GM12872 (cell line): Measurements from ENCODE around the gene DCDC2C.

Source experiments
- TF ChIP-seq, protein P1 (sequence below): IDR thresholded peaks from 3 replicates; pipeline ENCODE4 v1.5.1; 2011; ENCODE audit warnings: low read depth, mild to moderate bottlenecking, low read length, moderate library complexity; ENCODE audit not compliant: insufficient read depth

Gene DCDC2C

GRCh38 chr2:3751251-3751650 lies 47.9 kb downstream of the DCDC2C start:
- TF ChIP-seq, protein P1, sequence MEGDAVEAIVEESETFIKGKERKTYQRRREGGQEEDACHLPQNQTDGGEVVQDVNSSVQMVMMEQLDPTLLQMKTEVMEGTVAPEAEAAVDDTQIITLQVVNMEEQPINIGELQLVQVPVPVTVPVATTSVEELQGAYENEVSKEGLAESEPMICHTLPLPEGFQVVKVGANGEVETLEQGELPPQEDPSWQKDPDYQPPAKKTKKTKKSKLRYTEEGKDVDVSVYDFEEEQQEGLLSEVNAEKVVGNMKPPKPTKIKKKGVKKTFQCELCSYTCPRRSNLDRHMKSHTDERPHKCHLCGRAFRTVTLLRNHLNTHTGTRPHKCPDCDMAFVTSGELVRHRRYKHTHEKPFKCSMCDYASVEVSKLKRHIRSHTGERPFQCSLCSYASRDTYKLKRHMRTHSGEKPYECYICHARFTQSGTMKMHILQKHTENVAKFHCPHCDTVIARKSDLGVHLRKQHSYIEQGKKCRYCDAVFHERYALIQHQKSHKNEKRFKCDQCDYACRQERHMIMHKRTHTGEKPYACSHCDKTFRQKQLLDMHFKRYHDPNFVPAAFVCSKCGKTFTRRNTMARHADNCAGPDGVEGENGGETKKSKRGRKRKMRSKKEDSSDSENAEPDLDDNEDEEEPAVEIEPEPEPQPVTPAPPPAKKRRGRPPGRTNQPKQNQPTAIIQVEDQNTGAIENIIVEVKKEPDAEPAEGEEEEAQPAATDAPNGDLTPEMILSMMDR, result no peak

GRCh38 chr2:3751806-3752205 lies 48.4 kb downstream of the DCDC2C start:
- TF ChIP-seq, protein P1, result no peak

DNA sequence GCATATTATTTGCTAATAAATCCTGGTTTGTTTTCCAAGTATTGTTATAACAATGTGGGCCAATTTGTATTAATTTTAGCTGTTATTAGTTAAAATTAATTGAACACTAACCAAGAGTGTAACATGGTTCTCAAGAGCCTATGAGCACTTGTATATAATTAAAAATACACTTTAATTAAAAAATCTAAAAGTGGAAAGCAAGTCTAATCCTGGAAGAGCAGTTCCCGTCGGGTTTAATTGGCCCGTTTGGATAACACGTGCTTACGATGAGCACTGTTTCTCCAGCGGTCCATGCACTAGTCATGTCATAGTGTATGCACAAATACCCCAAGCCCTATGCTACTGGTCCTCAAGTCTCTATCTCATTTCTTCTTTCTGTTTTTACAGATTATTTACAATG lies 49.0 kb downstream of the DCDC2C start:
- TF ChIP-seq, protein P1, result no peak

DNA sequence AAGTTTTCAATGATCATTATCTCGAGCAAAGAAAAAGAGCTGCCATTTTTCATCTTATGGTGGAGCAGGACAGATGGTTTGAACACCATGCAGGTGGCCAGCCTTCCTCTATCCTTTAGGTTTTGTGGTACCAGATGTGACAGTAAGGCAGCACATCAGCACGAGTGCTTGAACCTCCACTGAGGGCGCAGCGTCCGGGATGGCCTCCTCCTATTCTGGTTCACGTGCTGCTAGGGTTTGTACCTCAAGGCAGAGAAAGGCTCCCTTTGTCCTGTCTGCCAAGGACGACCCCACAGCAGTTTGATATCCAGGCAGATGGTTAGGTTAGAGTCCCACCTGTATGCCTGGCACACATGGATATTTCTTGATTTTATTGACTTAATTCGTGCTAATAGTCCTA lies 50.2 kb downstream of the DCDC2C start:
- TF ChIP-seq, protein P1, result no peak

DNA sequence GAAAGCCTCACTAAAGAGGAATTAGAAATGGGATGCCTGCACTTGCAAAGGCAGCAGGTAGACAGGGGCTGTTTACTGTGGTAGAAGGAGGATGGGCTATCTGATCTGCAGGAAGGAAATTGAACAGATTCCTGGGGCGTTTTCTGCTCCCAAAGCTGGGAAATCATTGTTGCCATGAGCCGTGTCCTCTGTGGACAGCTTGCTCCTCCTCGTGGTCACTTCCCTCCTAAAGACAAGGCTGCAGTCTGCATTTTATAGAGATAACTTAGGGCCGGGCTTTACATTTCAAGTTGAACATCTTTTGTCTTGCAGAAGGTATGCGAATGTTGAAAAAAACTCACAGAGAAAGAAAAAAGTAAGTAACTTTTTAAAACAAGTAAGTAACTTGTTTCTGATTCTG lies 50.9 kb downstream of the DCDC2C start:
- TF ChIP-seq, protein P1, result no peak

- TF ChIP-seq, protein P1, result no peak
These were observed 51.4 kb downstream of the DCDC2C start for GRCh38 chr2:3754795-3755194.

DNA sequence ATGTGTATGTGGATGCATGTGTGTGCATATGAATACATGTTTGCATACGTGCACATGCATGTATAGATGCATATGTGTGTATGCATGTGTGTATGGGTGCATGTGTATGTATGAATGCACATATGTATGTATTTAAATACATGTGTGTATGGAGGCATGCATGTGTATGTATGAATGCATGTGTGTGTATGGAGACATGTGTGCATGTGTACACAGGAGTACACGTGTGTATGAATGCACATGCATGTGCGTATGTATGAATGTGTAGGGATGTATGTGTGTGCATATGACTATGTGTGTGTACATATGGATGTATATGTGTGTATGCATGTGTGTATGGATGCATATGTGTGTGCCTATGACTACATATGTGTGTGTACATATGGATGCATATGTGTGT lies 51.9 kb downstream of the DCDC2C start:
- TF ChIP-seq, protein P1, result no peak

- TF ChIP-seq, protein P1, result no peak
These were observed 52.9 kb downstream of the DCDC2C start for GRCh38 chr2:3756306-3756705.
